ENCODE data around the gene IRF2BPL. TPM values are rescaled to one million over a fixed set of nuclear protein-coding genes. Genes with fewer than 3 reads are reported as not detected.

Gene IRF2BPL
- total RNA-seq, 1 experiment from 2014 or later, result 74.6 TPM

DNA sequence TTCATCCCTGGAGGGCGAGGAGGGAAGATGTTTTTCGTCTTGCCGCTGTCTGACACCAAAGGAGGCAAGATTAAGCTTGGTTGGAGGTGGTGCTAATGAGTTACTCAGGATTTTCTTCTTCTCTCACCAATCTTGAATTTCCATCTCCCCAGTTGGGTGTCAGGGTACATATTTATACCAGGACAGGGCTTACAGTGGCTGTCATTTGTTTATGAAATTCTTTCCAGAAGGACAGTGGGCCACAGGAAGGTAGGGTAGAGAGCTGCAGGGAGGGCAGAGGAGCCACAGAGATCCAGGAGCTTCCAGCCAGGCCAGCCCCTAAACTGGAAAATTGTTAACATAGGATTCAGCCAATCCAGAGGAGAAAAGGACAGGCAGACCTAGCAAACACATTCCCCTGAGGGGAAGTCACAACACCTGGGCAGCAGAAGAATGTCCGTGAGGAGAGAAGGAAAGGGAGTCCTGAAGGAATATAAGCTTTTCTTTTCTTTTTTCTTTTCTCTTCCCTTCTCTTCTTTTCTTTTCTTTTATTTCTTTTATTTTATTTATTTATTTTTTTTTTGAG lies 40.5 kb downstream of the IRF2BPL start:
- ChIA-PET POLR2A (interaction anchor here (1.1 kb wide), 1 partner anchor 26 kb away, joined by 5 read pairs; no protein-coding TSS in a partner anchor), RAD21 (ENCODE audit: low non-redundant PET in 1 of 2, low total read pairs in 2 of 2, uncharacterized antibody in 2 of 2, unreplicated experiment in 2 of 2) (no interaction called here), CTCF (interaction anchor here (0.6 kb wide), 1 partner anchor 19 kb away, joined by 3 read pairs; no protein-coding TSS in a partner anchor)
- Histone ChIP-seq H3K36me3 (ENCODE audit: control insufficient read depth in 1 of 2, insufficient read depth in 2 of 2, low read length in 2 of 2) (no peaks in the 10 kb centered on the region), H3K4me1 (ENCODE audit: control insufficient read depth in 1 of 2, insufficient read depth in 2 of 2, low read length in 2 of 2) (no peaks in the 10 kb centered on the region; a peak in 1 of 4 replicates), H3K79me2 (ENCODE audit: insufficient read depth, low read length) (no peaks in the 10 kb centered on the region), H3K27ac (ENCODE audit: low read depth, low read length) (no peak overlapping the region), H3K9ac (ENCODE audit: low read length) (no peak overlapping the region), H3K9me3 (ENCODE audit: control insufficient read depth in 1 of 2, insufficient read depth in 1 of 2, low read depth in 1 of 2, low read length in 2 of 2) (no peaks in the 10 kb centered on the region), H3K4me3 (replicated peaks in 1 of 2; ENCODE audit: low read depth in 1 of 2, low read length in 2 of 2) (no peak overlapping the region), H2AFZ (ENCODE audit: low read depth, low read length, poor library complexity, severe bottlenecking) (no peak overlapping the region), H4K20me1 (ENCODE audit: insufficient read depth) (no peaks in the 10 kb centered on the region), H3K27me3 (ENCODE audit: insufficient read depth, low read length) (no peaks in the 10 kb centered on the region), H3K9me2 (ENCODE audit: insufficient read depth) (no peaks in the 10 kb centered on the region), H3K4me2 (ENCODE audit: low read length) (no peak overlapping the region)
- BruUV-seq (replicated peaks), result no TSS peak
- intact Hi-C loops (cut with micrococcal nuclease), result no loop called here
- TF ChIP-seq ELF1 (IDR thresholded peaks at IDR 0.05; ENCODE audit: borderline replicate concordance, low read depth), result no peak
- TF ChIP-seq, protein P1, sequence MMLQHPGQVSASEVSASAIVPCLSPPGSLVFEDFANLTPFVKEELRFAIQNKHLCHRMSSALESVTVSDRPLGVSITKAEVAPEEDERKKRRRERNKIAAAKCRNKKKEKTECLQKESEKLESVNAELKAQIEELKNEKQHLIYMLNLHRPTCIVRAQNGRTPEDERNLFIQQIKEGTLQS (IDR thresholded peaks at IDR 0.05), result no peak
- TF ChIP-seq ZNF274 (IDR thresholded peaks at IDR 0.05; ENCODE audit: low read depth, low read length), result no peak
- no peak for TF ChIP-seq ZFX (IDR thresholded peaks at IDR 0.05)
- no peak for TF ChIP-seq SIN3A (IDR thresholded peaks at IDR 0.05; ENCODE audit: low read depth)
- TF ChIP-seq TCF7L2 (IDR thresholded peaks at IDR 0.05; ENCODE audit: borderline replicate concordance, extremely low read depth, insufficient read depth, insufficient read length), result no peak
- no peak for TF ChIP-seq SRF (IDR thresholded peaks at IDR 0.05; ENCODE audit: low read depth)
- no peak for TF ChIP-seq CEBPB (IDR thresholded peaks at IDR 0.05; ENCODE audit: low read depth)
- TF ChIP-seq EGR1 (IDR thresholded peaks at IDR 0.05; ENCODE audit: low read depth), result no peak
- TF ChIP-seq POLR2AphosphoS5 (IDR thresholded peaks at IDR 0.05; ENCODE audit: low read depth, low read length), result no peak
- no peak for TF ChIP-seq EZH2 (IDR thresholded peaks at IDR 0.05)
- TF ChIP-seq, protein P2, sequence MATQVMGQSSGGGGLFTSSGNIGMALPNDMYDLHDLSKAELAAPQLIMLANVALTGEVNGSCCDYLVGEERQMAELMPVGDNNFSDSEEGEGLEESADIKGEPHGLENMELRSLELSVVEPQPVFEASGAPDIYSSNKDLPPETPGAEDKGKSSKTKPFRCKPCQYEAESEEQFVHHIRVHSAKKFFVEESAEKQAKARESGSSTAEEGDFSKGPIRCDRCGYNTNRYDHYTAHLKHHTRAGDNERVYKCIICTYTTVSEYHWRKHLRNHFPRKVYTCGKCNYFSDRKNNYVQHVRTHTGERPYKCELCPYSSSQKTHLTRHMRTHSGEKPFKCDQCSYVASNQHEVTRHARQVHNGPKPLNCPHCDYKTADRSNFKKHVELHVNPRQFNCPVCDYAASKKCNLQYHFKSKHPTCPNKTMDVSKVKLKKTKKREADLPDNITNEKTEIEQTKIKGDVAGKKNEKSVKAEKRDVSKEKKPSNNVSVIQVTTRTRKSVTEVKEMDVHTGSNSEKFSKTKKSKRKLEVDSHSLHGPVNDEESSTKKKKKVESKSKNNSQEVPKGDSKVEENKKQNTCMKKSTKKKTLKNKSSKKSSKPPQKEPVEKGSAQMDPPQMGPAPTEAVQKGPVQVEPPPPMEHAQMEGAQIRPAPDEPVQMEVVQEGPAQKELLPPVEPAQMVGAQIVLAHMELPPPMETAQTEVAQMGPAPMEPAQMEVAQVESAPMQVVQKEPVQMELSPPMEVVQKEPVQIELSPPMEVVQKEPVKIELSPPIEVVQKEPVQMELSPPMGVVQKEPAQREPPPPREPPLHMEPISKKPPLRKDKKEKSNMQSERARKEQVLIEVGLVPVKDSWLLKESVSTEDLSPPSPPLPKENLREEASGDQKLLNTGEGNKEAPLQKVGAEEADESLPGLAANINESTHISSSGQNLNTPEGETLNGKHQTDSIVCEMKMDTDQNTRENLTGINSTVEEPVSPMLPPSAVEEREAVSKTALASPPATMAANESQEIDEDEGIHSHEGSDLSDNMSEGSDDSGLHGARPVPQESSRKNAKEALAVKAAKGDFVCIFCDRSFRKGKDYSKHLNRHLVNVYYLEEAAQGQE (IDR thresholded peaks at IDR 0.05; ENCODE audit: low read depth), result no peak
- ATAC-seq, result no peak
- no peak for DNase-seq (ENCODE audit: low read depth, low spot score)
